ENCODE results near the gene PTPN3. TPM values are rescaled to one million over a fixed set of nuclear protein-coding genes. Genes with fewer than 3 reads are reported as not detected.

PTPN3 gene
- total RNA-seq, 4 donors from 2014 or later = 11.8 to 21.6 (median 14.1) TPM

GRCh38 chr9:109328978-109329637 lies 169.0 kb downstream of the PTPN3 start:
- Histone ChIP-seq H3K4me1 (peaks cover 11 to 35% (median 13%) of the 10 kb centered on the region in 3 donors), H3K9me3 (no peaks in the 10 kb centered on the region), H3K27me3 (peaks cover 0 to 38% (median 0%) of the 10 kb centered on the region in 4 donors), H3K36me3 (no peaks in the 10 kb centered on the region), H3K4me3 (peak overlapping the region in 2 of 4 donors; percentile 7 to 22), H3K27ac (peak overlapping the region; percentile 27 to 89 (median 77))
- no peak for DNase-seq
- 16 to 29% methylated on average over 12 of the region's 12 CpGs for WGBS, 2 donors
- intact Hi-C loops (cut with DNase I) = no loop called here
- TF ChIP-seq CTCF (IDR thresholded peaks at IDR 0.05) = no peak
- TF ChIP-seq POLR2A (IDR thresholded peaks at IDR 0.05) = no peak

Small RNAs within 50 kb of the gene (small RNA-seq; reads per million reads assigned to genes)
- gene MIR3927 = 0 to 0.28 (median 0.04) reads per million in 4 donors

Other genes with a start within 250 kb of the PTPN3 start
- gene EPB41L4B, start 177.2 kb downstream of the PTPN3 start, total RNA-seq = 1 to 10 TPM in 3 of 4 donors, under 1 TPM in 1; 0.45 to 3.8 (median 1.8) TPM

Data from esophagus squamous epithelium (tissue), 5 donors.